Measurements from ENCODE around the gene TRAF3.

Gene TRAF3

DNA sequence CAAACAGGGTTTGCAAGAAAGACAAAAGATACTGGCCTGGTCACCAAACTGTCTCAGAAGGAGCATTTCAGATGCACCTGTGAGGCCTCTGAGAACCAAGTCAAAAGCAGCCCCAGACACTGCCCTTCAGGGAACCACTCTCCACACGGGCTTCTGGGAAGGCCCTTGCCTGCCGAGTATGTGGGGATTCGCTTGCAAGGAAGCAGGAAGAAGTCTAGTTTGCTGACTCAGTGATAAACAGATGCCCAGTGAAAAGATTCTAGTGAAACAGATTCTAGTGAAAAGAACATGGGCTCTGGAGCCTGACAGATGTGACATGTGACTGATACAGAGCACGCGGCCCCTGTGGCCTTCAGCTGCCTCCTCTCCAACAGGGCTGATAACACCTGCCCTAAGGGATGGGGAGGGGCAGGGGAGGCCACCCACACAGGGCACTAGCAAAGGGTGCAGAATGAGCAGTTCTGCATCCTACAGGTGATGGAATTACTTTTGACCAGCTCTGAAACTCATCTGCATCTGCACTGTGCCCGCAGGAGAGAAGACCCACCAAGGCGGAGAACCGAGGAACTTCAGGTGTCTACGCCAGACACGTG is 164.3 kb downstream of the TRAF3 start:
- no peak for DNase-seq

DNA sequence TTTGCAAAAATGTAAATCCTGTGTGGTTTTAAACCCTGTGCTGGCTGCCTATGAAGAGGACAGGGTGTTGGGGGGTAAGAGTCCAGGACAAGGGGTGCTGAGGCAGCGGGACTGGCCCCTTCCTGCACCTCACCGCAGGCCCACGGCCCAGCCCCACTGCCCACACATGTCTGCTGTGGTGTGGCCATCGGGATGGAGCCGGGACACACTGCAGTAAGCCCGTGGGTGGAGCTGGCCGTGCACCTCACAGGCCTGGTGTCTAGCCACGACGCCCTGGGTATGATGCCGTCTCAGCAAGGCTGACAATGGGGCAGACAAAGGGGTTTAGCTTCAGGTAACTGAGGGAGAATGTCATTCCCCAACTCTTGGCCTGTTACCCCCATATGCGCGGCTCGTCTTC is 164.8 kb downstream of the TRAF3 start:
- DNase-seq, result no peak

DNA sequence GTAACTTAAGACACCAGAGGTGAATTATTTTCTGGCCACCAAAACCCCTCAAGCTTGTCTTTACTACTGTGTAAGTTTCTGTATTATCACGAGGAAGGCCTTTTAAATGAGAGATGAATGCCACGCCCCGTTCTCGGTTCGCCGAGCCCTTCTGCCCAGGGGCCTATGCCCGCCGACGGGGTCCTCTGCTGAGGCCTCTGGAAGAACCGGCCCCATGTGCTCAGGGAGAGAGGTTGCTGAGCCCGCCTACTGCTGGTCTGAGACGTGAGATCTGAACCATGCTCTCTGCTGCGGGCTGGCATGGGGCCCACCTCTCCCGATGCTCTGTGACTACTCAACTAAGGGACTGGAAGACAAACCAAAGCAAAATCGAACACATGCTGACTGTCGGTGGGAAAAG is 166.2 kb downstream of the TRAF3 start:
- DNase-seq, result no peak

GRCh38 chr14:102943979-102944378 is 166.7 kb downstream of the TRAF3 start:
- no peak for DNase-seq

GRCh38 chr14:102944448-102945330 is 167.4 kb downstream of the TRAF3 start:
- no peak for DNase-seq

DNA sequence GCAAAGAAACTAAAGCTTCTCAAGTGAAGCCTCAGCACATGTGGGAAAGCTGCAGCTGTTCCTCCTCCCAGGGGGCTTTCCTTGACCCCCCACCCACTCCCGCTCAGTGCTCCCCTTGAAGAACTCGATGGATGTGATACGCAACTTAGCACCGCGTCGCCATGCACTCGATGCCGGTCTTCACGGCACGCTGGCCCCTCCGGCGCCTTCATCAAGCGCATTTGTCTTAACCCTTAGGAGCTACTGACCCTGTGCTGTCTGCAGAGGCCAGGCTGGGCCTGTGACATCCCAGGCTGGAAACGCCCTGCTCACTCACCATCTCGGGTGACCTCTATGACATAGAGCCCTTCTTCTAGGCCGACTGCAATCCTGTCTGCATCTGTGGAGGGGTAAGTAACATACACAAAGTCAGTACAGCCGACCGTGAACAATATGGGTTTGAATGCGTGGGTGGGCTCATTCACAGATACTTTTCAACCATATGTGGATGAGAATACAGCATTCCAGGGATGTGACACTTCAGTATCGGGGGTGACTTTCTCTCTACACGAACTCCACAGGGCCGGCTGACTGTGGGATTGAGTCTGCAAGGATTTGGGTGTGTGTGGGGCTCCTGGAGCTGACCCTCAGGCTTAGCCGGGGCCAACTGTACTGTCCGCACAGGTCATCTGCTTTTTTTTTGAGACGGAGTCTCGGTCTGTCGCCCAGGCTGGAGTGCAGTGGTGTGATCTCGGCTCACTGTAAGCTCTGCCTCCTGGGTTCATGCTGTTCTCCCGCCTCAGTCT is 168.3 kb downstream of the TRAF3 start:
- DNase-seq, result no peak

DNA sequence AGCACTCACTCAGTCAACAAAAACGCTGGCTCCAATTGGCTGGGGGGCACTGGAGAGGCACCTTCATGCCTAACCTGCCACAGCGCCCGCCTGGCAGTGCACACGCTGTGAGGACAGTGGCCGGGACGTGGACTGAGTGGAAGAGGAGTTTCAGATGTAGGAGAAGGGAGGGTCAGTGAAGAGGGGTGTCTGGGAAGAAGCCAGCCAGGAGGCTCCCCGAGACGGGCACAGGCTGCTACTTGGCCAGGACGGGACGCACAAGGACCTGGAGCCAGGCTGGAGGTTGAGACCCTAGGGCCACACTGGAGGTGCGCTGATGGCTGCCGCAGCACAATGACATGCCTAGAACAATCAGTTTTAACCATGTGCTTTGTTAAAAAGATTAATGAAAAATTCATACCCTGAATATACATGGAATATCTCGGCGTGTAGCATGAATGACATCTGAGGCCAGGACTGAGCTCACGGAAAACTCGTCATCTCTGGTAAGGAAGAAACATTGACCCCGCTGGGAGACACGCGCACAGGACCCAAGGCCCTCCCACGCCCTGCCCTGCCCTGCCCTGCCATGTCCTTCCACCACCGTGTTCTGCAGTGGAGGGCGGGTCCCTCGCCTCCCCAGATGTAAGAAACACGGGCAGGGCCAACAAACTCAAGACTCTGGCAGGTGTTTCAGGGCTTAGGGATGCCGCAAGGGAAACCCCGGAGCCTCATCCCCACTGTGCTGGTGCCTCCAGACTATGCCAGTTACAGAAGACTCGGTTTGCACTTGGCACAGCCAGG is 170.3 kb downstream of the TRAF3 start:
- no peak for DNase-seq

DNA sequence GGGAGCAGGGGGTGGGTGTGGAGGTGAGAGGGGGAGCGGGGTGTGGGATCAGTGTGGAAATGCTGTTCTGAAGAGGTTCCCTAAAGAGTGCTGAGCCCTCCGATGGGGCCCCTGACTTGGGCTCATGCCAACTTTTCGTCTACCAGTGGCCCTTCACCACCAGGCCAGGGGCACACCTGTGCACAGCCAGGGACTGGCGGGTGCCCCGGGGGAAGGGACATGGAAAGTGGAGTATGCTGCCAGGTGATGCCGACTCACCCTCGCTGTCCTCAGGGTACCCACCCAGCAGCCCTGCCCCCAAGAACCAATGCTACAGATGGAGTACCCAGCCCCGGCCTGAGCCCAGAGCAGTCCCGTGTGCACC is 171.4 kb downstream of the TRAF3 start:
- no peak for DNase-seq

DNA sequence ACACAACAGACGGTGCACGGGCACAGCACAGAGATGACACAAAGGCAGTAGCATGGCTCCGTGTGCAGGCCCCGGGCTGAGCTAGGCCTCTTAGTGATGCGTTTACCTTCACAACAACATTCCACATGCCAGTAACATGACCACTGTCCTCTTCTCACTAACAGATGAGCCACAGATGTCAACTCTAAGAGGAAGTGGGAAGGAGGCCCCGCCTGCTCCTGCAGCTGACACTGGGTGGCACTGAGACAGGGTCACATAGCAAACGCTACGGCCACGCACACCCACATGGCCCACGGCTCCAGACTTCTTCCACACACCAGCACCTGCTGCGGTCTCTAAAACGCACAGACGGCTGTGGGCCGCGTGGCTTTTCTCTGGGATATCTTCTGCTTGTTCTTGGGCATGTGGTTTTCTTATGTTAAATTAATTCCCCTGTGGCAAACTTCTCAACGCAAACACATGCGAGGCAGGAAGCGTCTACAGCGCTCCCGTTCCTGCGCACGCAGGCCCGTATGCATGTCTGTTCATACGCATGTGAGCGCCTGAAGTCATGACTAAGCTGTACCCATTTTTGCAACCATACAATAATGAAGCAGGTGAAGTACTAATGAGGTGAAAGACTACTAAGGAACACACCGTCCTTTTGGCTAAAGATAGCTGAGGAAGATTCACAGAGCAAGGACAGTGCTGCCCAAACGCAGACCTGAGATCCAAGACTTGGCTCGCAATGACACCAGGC is 172.0 kb downstream of the TRAF3 start:
- DNase-seq, result peak; percentile 28

- no peak for DNase-seq
These were observed 172.7 kb downstream of the TRAF3 start for GRCh38 chr14:102949801-102950451.

DNA sequence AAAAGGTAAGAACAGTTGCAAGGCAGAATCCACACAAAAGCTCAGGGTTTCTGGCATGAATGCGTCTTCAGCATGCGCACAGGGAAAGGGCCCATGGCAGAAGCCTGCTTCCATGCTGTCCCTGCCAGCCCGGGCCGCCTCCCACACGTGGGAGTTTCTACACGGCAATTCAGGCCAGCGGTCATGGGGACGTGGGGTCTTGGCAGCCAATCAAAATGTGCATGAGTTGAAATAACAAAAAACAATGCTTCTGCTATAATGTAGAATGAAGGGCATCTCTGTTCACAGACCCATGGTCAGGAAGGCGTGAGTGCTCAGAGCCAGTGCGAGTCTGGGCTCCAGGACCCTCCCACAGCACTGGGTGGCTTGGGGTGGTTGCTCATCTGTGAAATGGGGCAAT is 173.8 kb downstream of the TRAF3 start:
- no peak for DNase-seq

- DNase-seq, result no peak
These were observed 174.6 kb downstream of the TRAF3 start for GRCh38 chr14:102951799-102952198.

DNA sequence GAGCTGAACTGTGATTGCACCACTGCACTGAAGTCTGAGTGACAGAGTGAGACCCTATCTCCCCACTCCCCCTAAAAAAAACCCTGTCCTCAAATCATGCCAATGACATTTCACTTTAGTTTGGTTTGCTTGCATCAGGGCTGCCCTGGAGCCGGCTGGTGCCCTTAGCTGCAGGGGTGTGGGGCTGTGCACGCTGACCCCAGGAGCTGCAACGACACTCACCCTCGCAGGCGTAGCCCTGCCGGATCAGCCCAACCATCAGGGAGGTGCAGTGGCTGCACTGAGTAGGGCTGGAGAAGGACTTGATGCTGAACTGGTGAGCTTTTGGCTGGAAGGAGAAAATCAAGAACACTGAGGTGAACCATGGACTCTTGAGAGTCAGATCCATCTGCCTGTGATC is 175.0 kb downstream of the TRAF3 start:
- no peak for DNase-seq

- no peak for DNase-seq
These were observed 175.9 kb downstream of the TRAF3 start for GRCh38 chr14:102953100-102953499.

DNA sequence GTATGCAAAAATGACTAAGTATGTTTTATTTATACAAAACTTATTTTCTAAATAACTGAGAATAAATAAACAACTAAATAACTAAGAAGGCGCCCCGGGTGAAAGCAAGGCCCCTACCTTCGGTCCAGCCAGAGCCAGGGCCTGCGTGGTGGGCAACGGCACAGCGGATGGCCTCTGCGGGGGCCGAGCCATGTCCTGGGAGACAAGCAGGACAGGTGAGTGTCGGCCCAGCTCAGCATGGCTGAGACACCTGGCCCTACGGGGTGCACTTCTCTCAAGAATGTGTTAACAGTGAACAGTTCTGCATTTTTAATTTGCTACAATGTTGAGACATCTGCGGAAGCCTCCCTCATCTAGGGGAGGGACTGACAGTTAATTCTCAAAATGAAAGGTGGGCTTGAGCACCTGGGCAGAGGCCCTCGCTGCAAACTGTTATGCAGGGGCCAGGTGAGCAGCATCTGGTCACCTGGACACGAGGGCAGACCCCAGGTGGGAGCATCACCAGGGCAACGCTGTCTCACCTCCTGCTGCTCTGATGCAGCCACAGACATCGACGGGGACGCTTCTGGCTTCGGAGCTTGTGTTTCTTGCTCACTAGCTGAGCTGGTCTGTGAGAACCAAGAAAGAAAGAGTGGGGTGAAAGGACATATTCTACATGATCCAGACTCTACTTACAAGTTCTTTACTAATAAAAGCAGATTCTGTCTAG is 177.0 kb downstream of the TRAF3 start:
- no peak for DNase-seq

GRCh38 chr14:102955636-102956408 is 178.6 kb downstream of the TRAF3 start:
- DNase-seq, result no peak

DNA sequence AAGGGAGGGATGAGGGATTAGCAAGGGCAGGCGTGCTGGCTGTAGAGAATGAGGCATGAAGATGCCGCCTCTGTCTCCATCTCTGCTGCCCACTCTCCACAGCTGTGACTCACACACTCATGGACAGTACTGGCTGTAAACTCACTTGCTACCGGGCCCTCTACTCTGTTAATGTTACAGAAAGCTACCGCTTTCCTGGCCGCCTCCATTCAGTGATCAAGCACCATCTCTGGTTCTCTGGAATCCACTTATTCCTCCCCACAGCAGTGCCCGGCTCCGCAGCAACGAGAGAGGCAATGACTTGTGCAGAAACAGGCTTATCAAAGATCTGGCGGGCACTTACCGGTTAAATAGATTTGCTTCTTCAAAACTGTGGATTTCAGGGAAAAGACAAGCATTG is 180.0 kb downstream of the TRAF3 start:
- DNase-seq, result no peak

GRCh38 chr14:102958461-102958860 is 181.2 kb downstream of the TRAF3 start:
- no peak for DNase-seq

All from activated gamma-delta T cell treated with Interleukin-2 at 50 U/mL for 16 hours (primary cell).